Esophagus muscularis mucosa (tissue), 4 donors: ENCODE measurements around the gene MRPS30. TPM values are rescaled to one million over a fixed set of nuclear protein-coding genes. Genes with fewer than 3 reads are reported as not detected.

Source experiments
- DNase-seq: peaks from one replicate; pipeline ENCODE4 v3.0.0-alpha.2; 2017; ENCODE audit errors: extremely low spot score
- H3K27ac ChIP-seq, 4 donors: fragments of 200-600 bp; sonication (generic); replicated peaks in 1 of 4; 1 replicate in 3 of 4; 2 replicates in 1 of 4; pipeline ENCODE4 v1.5.1; 2016 to 2019; ENCODE audit warnings: mild to moderate bottlenecking in 1 of 4
- H3K27me3 ChIP-seq, 4 donors: fragments of 200-600 bp; sonication (generic); one replicate each; pipeline versions ENCODE4 v1.5.1 to v1.6.0; 2016 to 2019
- H3K36me3 ChIP-seq, 4 donors: fragments of 200-600 bp; sonication (generic); one replicate each; pipeline ENCODE4 v1.5.1; 2016 to 2019
- H3K4me1 ChIP-seq, 4 donors: fragments of 200-600 bp; sonication (generic); one replicate each; pipeline ENCODE4 v1.5.1; 2016 to 2019
- H3K4me3 ChIP-seq, 4 donors: fragments of 200-600 bp; sonication (generic); 1 replicate in 2 of 4; 2 replicates in 2 of 4; pipeline ENCODE4 v1.5.1; 2016 to 2019; ENCODE audit warnings: mild to moderate bottlenecking in 4 of 4, moderate library complexity in 1 of 4
- H3K9me3 ChIP-seq, 4 donors: fragments of 200-600 bp; sonication (generic); 1 replicate in 3 of 4; 2 replicates in 1 of 4; pipeline ENCODE4 v1.5.1; 2016 to 2019
- EP300 ChIP-seq: sonication (generic); formaldehyde crosslinking; IDR thresholded peaks from one replicate; pipeline ENCODE4 v1.6.1; 2017; ENCODE audit warnings: antibody characterized with exemption
- POLR2A ChIP-seq: fragments of 450-650 bp; IDR thresholded peaks from one replicate; pipeline ENCODE4 v1.6.1; 2017; ENCODE audit warnings: antibody characterized with exemption, moderate library complexity, mild to moderate bottlenecking, low read depth
- POLR2AphosphoS5 ChIP-seq, 2 donors: sonication (generic); formaldehyde crosslinking; IDR thresholded peaks; one replicate each; pipeline ENCODE4 v1.6.1; 2017; ENCODE audit warnings: antibody characterized with exemption in 2 of 2
- WGBS: methylation state at CpG from one replicate; pipeline ENCODE4 v1.1.5; 2018; 5-methylcytosine and 5-hydroxymethylcytosine counted together
- intact Hi-C: fragments of 100-400 bp; cut with DNase I; formaldehyde crosslinking; loops from one replicate; pipeline ENCODE4 v1.15.1; 2023
- total RNA-seq, 4 donors: library from RNA; depleted of rRNA; stranded (reverse); fragments of >200 nt; gene quantifications; one replicate each; pipeline versions ENCODE4 v1.1.0 to v1.2.1, GENCODE V29; 2016
- TF ChIP-seq, protein P1 (sequence below), 3 experiments: fragments of 200-600 bp in 2 of 3; fragments of 450-650 bp in 1 of 3; sonication (generic) in 2 of 3; IDR thresholded peaks; one replicate each; pipeline ENCODE4 v1.5.1; 2017 to 2019; ENCODE audit warnings: antibody characterized with exemption in 3 of 3, mild to moderate bottlenecking in 2 of 3, moderate library complexity in 1 of 3

MRPS30 gene
- total RNA-seq, 4 donors from 2014 or later = 47.8 to 56.3 (median 53.1) TPM

DNA sequence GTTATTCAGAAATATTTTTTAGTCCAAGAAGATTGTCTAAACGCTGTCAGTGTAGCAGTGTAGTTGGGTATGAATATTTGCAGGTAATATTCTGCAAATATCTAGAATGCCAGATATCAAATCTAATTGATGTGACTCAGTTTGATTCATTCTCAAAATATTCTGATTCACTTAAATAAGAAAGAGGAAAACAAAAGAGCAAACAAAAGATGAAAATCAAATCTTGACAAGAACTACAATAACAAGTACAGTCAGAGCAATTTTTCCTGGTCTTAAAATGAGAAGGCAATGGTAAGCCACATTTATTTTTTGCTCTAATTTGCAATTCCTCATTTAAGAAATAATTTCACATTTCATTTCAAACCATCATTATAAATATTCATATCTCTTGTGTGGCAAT, 36.0 kb downstream of the MRPS30 start:
- no peak for TF ChIP-seq EP300
- TF ChIP-seq POLR2A = no peak
- TF ChIP-seq POLR2AphosphoS5 (IDR thresholded peaks at IDR 0.05) = no peak
- TF ChIP-seq, protein P1, sequence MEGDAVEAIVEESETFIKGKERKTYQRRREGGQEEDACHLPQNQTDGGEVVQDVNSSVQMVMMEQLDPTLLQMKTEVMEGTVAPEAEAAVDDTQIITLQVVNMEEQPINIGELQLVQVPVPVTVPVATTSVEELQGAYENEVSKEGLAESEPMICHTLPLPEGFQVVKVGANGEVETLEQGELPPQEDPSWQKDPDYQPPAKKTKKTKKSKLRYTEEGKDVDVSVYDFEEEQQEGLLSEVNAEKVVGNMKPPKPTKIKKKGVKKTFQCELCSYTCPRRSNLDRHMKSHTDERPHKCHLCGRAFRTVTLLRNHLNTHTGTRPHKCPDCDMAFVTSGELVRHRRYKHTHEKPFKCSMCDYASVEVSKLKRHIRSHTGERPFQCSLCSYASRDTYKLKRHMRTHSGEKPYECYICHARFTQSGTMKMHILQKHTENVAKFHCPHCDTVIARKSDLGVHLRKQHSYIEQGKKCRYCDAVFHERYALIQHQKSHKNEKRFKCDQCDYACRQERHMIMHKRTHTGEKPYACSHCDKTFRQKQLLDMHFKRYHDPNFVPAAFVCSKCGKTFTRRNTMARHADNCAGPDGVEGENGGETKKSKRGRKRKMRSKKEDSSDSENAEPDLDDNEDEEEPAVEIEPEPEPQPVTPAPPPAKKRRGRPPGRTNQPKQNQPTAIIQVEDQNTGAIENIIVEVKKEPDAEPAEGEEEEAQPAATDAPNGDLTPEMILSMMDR (IDR thresholded peaks at IDR 0.05) = no peak
- Histone ChIP-seq H3K27me3 (no peaks in the 10 kb centered on the region), H3K36me3 (no peaks in the 10 kb centered on the region), H3K9me3 (no peaks in the 10 kb centered on the region), H3K4me1 (no peaks in the 10 kb centered on the region), H3K4me3 (no peak overlapping the region), H3K27ac (no peak overlapping the region)
- DNase-seq = no peak
- intact Hi-C loops = no loop called here
- WGBS = 90% methylated on average over 1 of the region's 1 CpG

DNA sequence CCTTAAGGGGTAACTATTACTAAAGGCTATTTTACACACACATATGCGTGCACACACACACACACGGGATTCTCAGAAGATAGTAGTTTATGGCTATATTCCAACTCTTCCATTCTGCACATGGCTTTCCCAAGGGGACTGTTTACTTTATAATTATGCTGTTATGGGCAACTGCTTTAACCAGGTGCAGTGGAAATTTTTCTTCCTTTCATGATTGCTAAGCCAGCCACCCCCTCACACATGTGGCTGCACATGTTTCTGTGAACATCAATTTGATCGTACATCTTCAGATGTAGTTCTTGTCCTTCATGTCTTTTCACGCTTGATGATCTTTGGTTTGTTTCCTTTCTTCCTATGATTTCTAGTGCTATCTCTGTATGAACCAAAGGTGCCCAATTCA, 37.0 kb downstream of the MRPS30 start:
- H3K9me3 ChIP-seq = no peaks in the 10 kb centered on the region
- no peaks in the 10 kb centered on the region for H3K4me1 ChIP-seq
- 63% methylated on average over 4 of the region's 4 CpGs for WGBS
- H3K27me3 ChIP-seq = no peaks in the 10 kb centered on the region
- no peak overlapping the region for H3K27ac ChIP-seq
- H3K4me3 ChIP-seq = no peak overlapping the region
- TF ChIP-seq POLR2A (no peak), EP300 (no peak), POLR2AphosphoS5 (IDR thresholded peaks at IDR 0.05) (no peak)
- TF ChIP-seq, protein P1 (IDR thresholded peaks at IDR 0.05) = no peak
- intact Hi-C loops = no loop called here
- no peak for DNase-seq
- H3K36me3 ChIP-seq = no peaks in the 10 kb centered on the region

DNA sequence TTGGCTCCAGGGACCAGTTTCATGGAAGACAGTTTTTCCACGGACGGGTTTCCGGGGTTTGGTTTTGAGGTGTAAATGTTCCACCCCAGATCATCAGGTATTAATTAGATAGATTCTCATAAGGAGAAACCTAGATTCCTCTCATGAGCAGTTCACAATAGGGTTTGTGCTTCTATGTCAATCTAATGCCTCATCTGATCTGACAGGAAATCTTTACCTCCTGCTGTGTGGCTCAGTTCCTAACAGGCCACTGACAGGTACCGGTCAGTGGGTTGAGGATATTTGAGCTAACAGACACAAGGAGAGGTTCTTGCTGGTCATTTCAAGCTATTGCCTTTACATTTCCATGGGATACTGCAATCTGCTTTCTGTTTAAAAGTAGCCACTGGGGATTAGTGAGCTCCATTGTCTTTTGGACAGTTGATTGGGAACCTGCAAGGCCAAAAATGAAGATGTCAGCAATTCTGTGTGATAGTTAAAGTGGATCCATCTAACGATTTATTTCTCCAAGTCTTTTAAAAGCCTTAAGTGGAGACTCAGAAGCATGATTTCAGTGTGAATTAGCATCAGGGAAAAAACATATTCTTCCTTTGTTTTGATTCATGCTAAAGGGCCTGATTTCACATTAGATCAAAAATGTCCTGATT, 38.6 kb downstream of the MRPS30 start:
- no peak for TF ChIP-seq POLR2AphosphoS5 (IDR thresholded peaks at IDR 0.05)
- no peak for TF ChIP-seq POLR2A
- no peak for TF ChIP-seq EP300
- TF ChIP-seq, protein P1 (IDR thresholded peaks at IDR 0.05) = no peak
- H3K9me3 ChIP-seq = no peaks in the 10 kb centered on the region
- H3K27me3 ChIP-seq = no peaks in the 10 kb centered on the region
- H3K27ac ChIP-seq = no peak overlapping the region
- intact Hi-C loops = no loop called here
- H3K4me1 ChIP-seq = no peaks in the 10 kb centered on the region
- no peak for DNase-seq
- 90% methylated on average over 5 of the region's 5 CpGs for WGBS
- H3K36me3 ChIP-seq = no peaks in the 10 kb centered on the region
- no peak overlapping the region for H3K4me3 ChIP-seq

DNA sequence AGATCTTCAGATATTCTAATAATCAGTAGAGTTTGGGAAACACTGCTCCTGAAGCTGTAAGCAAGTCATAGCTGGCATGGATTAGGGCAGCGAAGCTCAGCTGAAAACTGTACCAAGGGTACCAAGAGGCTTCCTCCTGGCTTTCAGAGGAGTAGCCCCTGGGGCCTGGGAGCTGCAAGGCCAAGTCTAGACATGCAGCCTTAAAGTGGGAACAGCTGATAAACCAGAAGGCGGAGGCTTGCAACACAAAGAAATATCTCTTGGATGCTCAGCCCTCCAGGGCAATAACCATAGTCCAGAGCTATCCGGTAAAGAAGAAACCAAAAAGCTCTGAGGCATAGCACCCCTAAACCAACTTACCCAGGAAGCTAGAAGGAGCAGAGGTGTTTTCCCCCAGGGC, 51.5 kb downstream of the MRPS30 start:
- Histone ChIP-seq H3K4me3 (no peak overlapping the region), H3K4me1 (no peaks in the 10 kb centered on the region), H3K27ac (no peak overlapping the region), H3K9me3 (no peaks in the 10 kb centered on the region), H3K27me3 (no peaks in the 10 kb centered on the region), H3K36me3 (no peaks in the 10 kb centered on the region)
- intact Hi-C loops = no loop called here
- no peak for DNase-seq
- TF ChIP-seq POLR2A (no peak), EP300 (no peak), POLR2AphosphoS5 (IDR thresholded peaks at IDR 0.05) (no peak)
- TF ChIP-seq, protein P1 (IDR thresholded peaks at IDR 0.05) = no peak
- WGBS = 87% methylated on average over 3 of the region's 3 CpGs

DNA sequence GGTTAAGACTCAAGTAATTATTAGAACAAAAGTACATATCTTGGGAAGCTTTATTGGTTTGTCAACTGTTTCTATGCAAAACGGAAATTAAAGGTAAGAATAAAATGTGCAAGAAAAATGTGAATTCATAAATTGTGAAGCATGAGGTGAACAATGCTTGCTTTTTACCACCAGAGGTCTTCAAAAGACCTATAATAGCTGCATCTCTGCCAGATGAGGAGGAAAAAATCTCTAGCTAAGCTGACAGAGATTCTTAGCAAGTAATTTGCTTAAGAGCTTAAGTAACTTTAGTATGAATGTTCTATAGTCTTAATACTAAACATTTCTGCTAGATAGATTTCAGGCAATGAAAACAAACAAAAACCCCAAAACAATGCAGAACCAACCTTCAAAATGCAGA, 54.1 kb downstream of the MRPS30 start:
- Histone ChIP-seq H3K4me1 (no peaks in the 10 kb centered on the region), H3K9me3 (no peaks in the 10 kb centered on the region), H3K36me3 (no peaks in the 10 kb centered on the region), H3K4me3 (no peak overlapping the region), H3K27ac (no peak overlapping the region), H3K27me3 (no peaks in the 10 kb centered on the region)
- WGBS = 53% methylated on average over 1 of the region's 1 CpG
- TF ChIP-seq POLR2A (no peak), EP300 (no peak), POLR2AphosphoS5 (IDR thresholded peaks at IDR 0.05) (no peak)
- TF ChIP-seq, protein P1 (IDR thresholded peaks at IDR 0.05) = no peak
- DNase-seq = no peak
- intact Hi-C loops = no loop called here
